ENCODE results near the gene GIGYF1. TPM values are rescaled to one million over a fixed set of nuclear protein-coding genes. Genes with fewer than 3 reads are reported as not detected.

GIGYF1 gene
- total RNA-seq = 12.6 and 18.8 TPM in 2 replicates

DNA sequence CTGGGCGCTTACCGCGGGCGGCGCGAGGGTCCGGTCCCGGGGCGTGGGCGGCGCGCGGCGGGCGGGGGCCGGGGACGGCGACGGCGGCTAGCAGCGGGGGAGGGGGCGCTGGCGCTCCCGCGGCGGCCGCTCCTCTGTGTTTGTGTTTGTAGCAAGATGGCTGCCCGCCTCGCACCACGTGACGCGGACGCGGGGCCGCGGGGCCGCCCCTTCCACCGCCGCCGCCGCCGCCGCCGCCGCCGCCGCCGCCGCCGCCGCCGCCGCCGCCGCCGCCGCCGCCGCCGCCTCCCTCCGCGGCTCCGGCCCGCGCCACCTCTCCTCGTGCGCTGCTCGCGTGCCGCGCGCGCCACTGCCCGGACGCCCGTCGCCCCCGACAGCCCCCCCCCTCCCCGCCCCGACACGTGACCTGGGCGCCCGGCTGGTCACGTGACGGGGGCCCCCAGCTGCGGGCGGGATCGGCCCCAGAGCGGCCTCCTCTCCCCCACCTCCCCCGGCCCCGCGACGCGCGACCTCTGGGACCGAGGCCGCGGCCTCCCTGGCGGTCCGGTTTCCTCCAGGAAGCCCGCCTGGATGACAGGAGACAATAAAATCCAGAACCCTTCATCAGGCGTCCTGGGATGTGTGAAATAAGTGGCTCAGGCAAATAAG is at the start of gene GIGYF1:
GIGYF1 (minus strand) TSS at position 153 of the 648 bp plus-strand sequence. CDS start 6,012 bp downstream, outside the sequence.

GRCh38 chr7:100720279-100720670 is 26.2 kb upstream of the GIGYF1 start, which contains the start of gene EPO:
EPO (plus strand) TSS chr7:100720468; CDS start chr7:100720981, 513 bp downstream.

GRCh38 chr7:100705753-100706671 is 12.0 kb upstream of the GIGYF1 start, which contains the start of gene POP7:
POP7 (plus strand) TSS chr7:100706121; CDS start chr7:100706831, 710 bp downstream.

DNA sequence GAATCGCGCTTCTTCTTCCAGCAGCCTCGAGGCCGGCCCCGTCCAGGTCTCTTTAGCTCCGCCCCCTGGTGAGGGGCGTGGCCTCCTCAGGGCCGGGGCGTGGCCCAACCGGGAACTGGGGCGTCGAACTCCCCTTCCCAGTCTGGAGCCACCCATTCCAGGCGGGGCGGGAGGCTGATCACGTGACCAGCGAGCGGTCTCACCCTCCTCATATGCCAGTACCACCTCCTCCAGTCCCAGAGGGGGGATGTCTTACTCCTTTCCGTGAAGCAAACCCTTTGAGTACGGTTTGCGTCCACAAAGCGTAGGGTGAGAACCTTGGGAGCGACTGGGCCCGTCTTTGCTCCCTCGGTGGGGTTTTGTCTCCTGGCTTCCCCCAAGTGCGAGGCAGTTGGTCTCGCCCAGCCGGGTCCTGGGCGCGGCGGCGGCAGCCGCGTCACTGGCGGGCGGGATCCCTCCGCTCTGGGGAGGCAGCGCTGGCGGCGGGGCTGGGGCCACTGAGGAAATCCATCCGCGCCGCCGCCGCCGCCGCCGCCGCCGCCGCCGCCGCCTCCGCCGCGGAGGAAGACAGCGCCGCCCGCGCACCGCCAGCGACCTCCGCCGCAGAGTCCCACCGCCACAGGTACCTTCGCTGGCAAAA is 20.6 kb downstream of the GIGYF1 start, which contains the start of gene GNB2:
GNB2 (plus strand) TSS at position 439 of the 640 bp plus-strand sequence. CDS start 2,526 bp downstream, outside the sequence.

DNA sequence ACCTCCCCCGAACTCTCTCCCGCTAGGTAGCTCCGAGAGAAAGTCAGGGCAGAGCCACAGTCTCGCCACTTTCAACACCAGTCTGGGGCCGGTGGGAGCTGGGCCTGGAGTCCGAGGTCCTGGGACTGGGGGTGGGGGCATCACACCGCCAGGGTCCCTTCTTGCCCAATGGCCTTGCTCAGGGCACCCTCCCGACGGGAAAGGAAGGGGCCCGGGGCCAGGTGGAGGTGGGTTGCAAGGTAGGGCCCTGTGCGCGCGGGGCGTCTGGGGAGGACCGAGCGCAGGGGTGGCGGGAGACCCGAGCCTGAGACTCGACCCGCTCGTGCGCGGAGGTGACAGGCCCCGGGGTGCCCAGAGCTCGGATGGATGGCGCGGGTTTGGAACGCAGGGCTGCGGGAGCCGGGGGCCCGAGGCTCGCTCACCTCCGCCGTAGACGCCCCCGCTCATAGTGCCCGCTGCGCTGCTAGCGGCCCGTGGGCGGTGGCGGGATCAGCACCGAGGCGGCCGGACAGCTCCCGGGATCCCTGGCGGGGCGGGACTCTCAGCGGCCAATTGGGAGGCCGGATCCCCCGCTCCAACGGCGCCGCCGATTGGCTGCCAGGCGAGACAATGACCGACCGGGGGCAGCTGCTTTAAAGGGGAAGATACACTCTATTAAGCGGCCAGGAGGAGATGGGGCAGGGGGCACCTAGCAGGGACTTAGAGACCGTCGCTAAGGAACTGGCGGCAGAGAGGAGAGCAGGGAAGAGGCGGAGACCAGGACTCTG is 38.0 kb downstream of the GIGYF1 start, which contains the start of gene ACTL6B:
ACTL6B (minus strand) TSS at position 541 of the 767 bp plus-strand sequence; CDS start at position 447, 94 bp downstream.

GRCh38 chr7:100641463-100641859 is 52.6 kb downstream of the GIGYF1 start, which contains the start of gene TFR2:
TFR2 (minus strand) TSS chr7:100641552; CDS start chr7:100641509, 43 bp downstream.

Other genes with a start within 250 kb of the GIGYF1 start
- gene SPACDR, start 230.0 kb downstream of the GIGYF1 start, total RNA-seq = 0.65 and 0.96 TPM in 2 replicates
- gene TSC22D4, start 215.0 kb downstream of the GIGYF1 start, total RNA-seq = 20.6 and 21.5 TPM in 2 replicates
- 1.4 and 2.3 TPM in 2 replicates for gene NYAP1, start 210.3 kb downstream of the GIGYF1 start, total RNA-seq
- gene AGFG2, start 155.0 kb downstream of the GIGYF1 start, total RNA-seq = 5.6 and 6.9 TPM in 2 replicates
- 0.13 TPM in 1 of 2 replicates, not detected in the other for gene SAP25, start 120.3 kb downstream of the GIGYF1 start, total RNA-seq
- 9.7 and 11.7 TPM in 2 replicates for gene LRCH4, start 108.1 kb downstream of the GIGYF1 start, total RNA-seq
- 0.13 and 0.20 TPM in 2 replicates for gene FBXO24, start 107.9 kb downstream of the GIGYF1 start, total RNA-seq
- 167 and 207 TPM in 2 replicates for gene PCOLCE, start 91.9 kb downstream of the GIGYF1 start, total RNA-seq
- gene MOSPD3, start 81.7 kb downstream of the GIGYF1 start, total RNA-seq = 9.8 and 10.2 TPM in 2 replicates
- 1.9 and 2.2 TPM in 2 replicates for gene TFR2, start 52.7 kb downstream of the GIGYF1 start, total RNA-seq
- not detected in 2 replicates for gene ACTL6B, start 37.8 kb downstream of the GIGYF1 start, total RNA-seq
- 134 and 142 TPM in 2 replicates for gene GNB2, start 20.5 kb downstream of the GIGYF1 start, total RNA-seq
- 27.8 and 29.9 TPM in 2 replicates for gene POP7, start 11.9 kb upstream of the GIGYF1 start, total RNA-seq
- gene EPO, start 26.2 kb upstream of the GIGYF1 start, total RNA-seq = not detected in 2 replicates
- not detected in 2 replicates for gene ZAN, start 39.3 kb upstream of the GIGYF1 start, total RNA-seq
- gene EPHB4, start 133.3 kb upstream of the GIGYF1 start, total RNA-seq = 50.6 and 74.9 TPM in 2 replicates
- 15.1 and 22.9 TPM in 2 replicates for gene SLC12A9, start 158.5 kb upstream of the GIGYF1 start, total RNA-seq
- gene TRIP6, start 173.1 kb upstream of the GIGYF1 start, total RNA-seq = 62.3 and 66.7 TPM in 2 replicates
- gene SRRT, start 180.9 kb upstream of the GIGYF1 start, total RNA-seq = 31.3 and 36.0 TPM in 2 replicates
- gene UFSP1, start 195.5 kb upstream of the GIGYF1 start, total RNA-seq = 4.0 and 6.0 TPM in 2 replicates
- gene ACHE, start 201.6 kb upstream of the GIGYF1 start, total RNA-seq = 0.07 and 0.13 TPM in 2 replicates

All from smooth muscle cell of the pulmonary artery (primary cell).